ENCODE results near the gene AGBL5. TPM values are rescaled to one million over a fixed set of nuclear protein-coding genes. Genes with fewer than 3 reads are reported as not detected.
A peak's percentile ranks its signal among the peaks of the same experiment; 100 is the strongest.

The AGBL5 gene
- total and polyA plus RNA-seq, 2 of the 13 experiments (the other 11 are each of a cell fraction or from before 2014, with no cell fraction given): 55.9 to 73.3 TPM

DNA sequence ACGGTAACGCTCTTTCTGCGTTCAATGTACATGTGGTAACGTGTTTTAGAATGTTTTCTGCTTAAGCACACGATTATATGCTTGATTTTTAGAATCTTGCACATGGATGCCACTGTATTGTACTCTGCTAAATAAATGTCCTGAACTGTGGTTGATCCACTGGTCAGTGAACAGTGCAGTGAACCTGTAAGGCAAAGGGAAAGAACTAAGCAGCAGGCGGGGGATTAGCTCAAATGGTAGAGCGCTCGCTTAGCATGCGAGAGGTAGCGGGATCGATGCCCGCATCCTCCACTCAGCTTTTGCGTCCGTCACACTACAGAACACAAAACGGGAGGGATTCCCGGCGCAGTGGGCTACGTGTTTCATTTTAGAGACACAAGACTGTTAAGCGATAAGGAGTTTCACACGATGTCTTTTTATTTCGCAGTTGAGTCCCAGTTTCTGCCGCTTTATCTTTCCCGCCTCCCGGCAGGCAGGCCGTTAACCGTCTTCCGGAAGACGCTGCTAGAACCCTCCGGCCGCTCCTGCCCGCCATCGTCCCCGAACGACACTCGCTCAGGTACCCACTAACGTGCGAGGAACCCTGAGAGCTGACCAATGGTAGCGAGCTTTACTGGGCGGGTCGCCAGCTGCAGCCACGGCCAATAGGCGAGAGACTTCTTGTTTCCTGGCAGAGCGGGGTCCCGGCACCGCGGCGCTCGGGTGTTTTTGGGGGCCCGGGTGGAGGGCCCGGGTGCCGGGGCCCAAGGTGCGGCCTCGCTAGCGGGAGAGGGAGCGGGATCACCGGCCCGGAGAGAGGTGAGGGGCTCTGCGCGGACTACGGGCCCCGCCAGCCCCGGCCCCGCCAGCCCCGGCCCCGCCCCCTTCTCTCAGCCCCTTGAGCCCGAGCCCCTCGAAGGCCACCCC lies at the start of gene AGBL5 (continued):
- TF ChIP-seq, protein P1, sequence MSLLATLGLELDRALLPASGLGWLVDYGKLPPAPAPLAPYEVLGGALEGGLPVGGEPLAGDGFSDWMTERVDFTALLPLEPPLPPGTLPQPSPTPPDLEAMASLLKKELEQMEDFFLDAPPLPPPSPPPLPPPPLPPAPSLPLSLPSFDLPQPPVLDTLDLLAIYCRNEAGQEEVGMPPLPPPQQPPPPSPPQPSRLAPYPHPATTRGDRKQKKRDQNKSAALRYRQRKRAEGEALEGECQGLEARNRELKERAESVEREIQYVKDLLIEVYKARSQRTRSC (CRISPR knock-in tag; IDR thresholded peaks at IDR 0.05; ENCODE audit: low read depth): peak; percentile 51; the same call in 1 of the 2 replicates
- no peak for TF ChIP-seq DNMT1 (CRISPR knock-in tag; IDR thresholded peaks at IDR 0.05)
- TF ChIP-seq AGO1 (IDR thresholded peaks at IDR 0.05; ENCODE audit: low read depth, low read length, poor library complexity, severe bottlenecking): no peak
- TF ChIP-seq, protein P2, sequence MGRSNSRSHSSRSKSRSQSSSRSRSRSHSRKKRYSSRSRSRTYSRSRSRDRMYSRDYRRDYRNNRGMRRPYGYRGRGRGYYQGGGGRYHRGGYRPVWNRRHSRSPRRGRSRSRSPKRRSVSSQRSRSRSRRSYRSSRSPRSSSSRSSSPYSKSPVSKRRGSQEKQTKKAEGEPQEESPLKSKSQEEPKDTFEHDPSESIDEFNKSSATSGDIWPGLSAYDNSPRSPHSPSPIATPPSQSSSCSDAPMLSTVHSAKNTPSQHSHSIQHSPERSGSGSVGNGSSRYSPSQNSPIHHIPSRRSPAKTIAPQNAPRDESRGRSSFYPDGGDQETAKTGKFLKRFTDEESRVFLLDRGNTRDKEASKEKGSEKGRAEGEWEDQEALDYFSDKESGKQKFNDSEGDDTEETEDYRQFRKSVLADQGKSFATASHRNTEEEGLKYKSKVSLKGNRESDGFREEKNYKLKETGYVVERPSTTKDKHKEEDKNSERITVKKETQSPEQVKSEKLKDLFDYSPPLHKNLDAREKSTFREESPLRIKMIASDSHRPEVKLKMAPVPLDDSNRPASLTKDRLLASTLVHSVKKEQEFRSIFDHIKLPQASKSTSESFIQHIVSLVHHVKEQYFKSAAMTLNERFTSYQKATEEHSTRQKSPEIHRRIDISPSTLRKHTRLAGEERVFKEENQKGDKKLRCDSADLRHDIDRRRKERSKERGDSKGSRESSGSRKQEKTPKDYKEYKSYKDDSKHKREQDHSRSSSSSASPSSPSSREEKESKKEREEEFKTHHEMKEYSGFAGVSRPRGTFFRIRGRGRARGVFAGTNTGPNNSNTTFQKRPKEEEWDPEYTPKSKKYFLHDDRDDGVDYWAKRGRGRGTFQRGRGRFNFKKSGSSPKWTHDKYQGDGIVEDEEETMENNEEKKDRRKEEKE (IDR thresholded peaks at IDR 0.05): no peak
- peak; percentile 77 for TF ChIP-seq RXRB (CRISPR knock-in tag; IDR thresholded peaks at IDR 0.05; ENCODE audit: borderline replicate concordance)
- TF ChIP-seq, protein P3, sequence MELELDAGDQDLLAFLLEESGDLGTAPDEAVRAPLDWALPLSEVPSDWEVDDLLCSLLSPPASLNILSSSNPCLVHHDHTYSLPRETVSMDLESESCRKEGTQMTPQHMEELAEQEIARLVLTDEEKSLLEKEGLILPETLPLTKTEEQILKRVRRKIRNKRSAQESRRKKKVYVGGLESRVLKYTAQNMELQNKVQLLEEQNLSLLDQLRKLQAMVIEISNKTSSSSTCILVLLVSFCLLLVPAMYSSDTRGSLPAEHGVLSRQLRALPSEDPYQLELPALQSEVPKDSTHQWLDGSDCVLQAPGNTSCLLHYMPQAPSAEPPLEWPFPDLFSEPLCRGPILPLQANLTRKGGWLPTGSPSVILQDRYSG (CRISPR knock-in tag; IDR thresholded peaks at IDR 0.05): 0 out of 2 replicates have a peak, but pooled peaks have one; percentile 43
- TF ChIP-seq KDM4B (CRISPR knock-in tag; IDR thresholded peaks at IDR 0.05): no peak
- TF ChIP-seq ZFP62 (CRISPR knock-in tag; IDR thresholded peaks at IDR 0.05): peak; percentile 8; the same call in 1 of the 2 replicates
- peak; percentile 68; the same call in 1 of the 2 replicates for TF ChIP-seq EED (CRISPR knock-in tag; IDR thresholded peaks at IDR 0.05)
- TF ChIP-seq THYN1 (CRISPR knock-in tag; IDR thresholded peaks at IDR 0.05; ENCODE audit: borderline replicate concordance, low read depth): 0 out of 2 replicates have a peak, but pooled peaks have one; percentile 34
- peak; percentile 74; the same call in 1 of the 2 replicates for TF ChIP-seq DMAP1 (CRISPR knock-in tag; IDR thresholded peaks at IDR 0.05)
- TF ChIP-seq, protein P4, sequence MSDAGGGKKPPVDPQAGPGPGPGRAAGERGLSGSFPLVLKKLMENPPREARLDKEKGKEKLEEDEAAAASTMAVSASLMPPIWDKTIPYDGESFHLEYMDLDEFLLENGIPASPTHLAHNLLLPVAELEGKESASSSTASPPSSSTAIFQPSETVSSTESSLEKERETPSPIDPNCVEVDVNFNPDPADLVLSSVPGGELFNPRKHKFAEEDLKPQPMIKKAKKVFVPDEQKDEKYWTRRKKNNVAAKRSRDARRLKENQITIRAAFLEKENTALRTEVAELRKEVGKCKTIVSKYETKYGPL (CRISPR knock-in tag; IDR thresholded peaks at IDR 0.05): peak; percentile 89
- no peak for TF ChIP-seq FOXA1 (IDR thresholded peaks at IDR 0.05)
- TF ChIP-seq FOXA1 (CRISPR knock-in tag; IDR thresholded peaks at IDR 0.05): no peak; the same call in 1 of the 2 replicates
- no peak for TF ChIP-seq ZNF747 (CRISPR knock-in tag; IDR thresholded peaks at IDR 0.05; ENCODE audit: borderline replicate concordance)
- no peak for TF ChIP-seq EZH2 (conservative IDR thresholded peaks at IDR 0.05; ENCODE audit: low read depth, low read length)
- TF ChIP-seq, protein P5, sequence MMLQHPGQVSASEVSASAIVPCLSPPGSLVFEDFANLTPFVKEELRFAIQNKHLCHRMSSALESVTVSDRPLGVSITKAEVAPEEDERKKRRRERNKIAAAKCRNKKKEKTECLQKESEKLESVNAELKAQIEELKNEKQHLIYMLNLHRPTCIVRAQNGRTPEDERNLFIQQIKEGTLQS (CRISPR knock-in tag; IDR thresholded peaks at IDR 0.05): no peak; the same call in 1 of the 2 replicates
- TF ChIP-seq NCOA1 (CRISPR knock-in tag; IDR thresholded peaks at IDR 0.05): peak; percentile 94; the same call in 1 of the 2 replicates
- peak; percentile 50 for TF ChIP-seq HMG20B (CRISPR knock-in tag; conservative IDR thresholded peaks at IDR 0.05)
- TF ChIP-seq ISX (CRISPR knock-in tag; conservative IDR thresholded peaks at IDR 0.05): peak; percentile 96
- TF ChIP-seq, protein P6, sequence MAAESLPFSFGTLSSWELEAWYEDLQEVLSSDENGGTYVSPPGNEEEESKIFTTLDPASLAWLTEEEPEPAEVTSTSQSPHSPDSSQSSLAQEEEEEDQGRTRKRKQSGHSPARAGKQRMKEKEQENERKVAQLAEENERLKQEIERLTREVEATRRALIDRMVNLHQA (CRISPR knock-in tag; IDR thresholded peaks at IDR 0.05): peak; percentile 59; the same call in 1 of the 2 replicates
- peak; percentile 98 for TF ChIP-seq DNMT3B (CRISPR knock-in tag; conservative IDR thresholded peaks at IDR 0.05)
- TF ChIP-seq SRSF1 (optimal IDR thresholded peaks at IDR 0.05; ENCODE audit: low read depth, low read length): peak; percentile 70

Data from HepG2 (cell line).